HL-60 (cell line): ENCODE data around the gene MSI2.

ENCODE experiments used
- CTCF ChIP-seq: IDR thresholded peaks from one replicate; pipeline ENCODE4 v1.5.1; 2011; ENCODE audit warnings: low read length, control low read depth, inconsistent platforms; ENCODE audit not compliant: insufficient read depth
- GABPA ChIP-seq: IDR thresholded peaks from 2 replicates; pipeline ENCODE4 v1.6.1; 2012; ENCODE audit warnings: low read depth
- POLR2AphosphoS5 ChIP-seq: IDR thresholded peaks from 2 replicates; pipeline ENCODE4 v1.6.1; 2012; ENCODE audit warnings: low read depth
- TF ChIP-seq, protein P1 (sequence below): IDR thresholded peaks from 2 replicates; pipeline ENCODE4 v1.6.1; 2012; ENCODE audit warnings: low read depth; ENCODE audit not compliant: insufficient replicate concordance

- TF ChIP-seq CTCF (no peak), POLR2AphosphoS5 (no peak), GABPA (no peak)
- TF ChIP-seq, protein P1, sequence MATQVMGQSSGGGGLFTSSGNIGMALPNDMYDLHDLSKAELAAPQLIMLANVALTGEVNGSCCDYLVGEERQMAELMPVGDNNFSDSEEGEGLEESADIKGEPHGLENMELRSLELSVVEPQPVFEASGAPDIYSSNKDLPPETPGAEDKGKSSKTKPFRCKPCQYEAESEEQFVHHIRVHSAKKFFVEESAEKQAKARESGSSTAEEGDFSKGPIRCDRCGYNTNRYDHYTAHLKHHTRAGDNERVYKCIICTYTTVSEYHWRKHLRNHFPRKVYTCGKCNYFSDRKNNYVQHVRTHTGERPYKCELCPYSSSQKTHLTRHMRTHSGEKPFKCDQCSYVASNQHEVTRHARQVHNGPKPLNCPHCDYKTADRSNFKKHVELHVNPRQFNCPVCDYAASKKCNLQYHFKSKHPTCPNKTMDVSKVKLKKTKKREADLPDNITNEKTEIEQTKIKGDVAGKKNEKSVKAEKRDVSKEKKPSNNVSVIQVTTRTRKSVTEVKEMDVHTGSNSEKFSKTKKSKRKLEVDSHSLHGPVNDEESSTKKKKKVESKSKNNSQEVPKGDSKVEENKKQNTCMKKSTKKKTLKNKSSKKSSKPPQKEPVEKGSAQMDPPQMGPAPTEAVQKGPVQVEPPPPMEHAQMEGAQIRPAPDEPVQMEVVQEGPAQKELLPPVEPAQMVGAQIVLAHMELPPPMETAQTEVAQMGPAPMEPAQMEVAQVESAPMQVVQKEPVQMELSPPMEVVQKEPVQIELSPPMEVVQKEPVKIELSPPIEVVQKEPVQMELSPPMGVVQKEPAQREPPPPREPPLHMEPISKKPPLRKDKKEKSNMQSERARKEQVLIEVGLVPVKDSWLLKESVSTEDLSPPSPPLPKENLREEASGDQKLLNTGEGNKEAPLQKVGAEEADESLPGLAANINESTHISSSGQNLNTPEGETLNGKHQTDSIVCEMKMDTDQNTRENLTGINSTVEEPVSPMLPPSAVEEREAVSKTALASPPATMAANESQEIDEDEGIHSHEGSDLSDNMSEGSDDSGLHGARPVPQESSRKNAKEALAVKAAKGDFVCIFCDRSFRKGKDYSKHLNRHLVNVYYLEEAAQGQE: no peak
Observed at GRCh38 chr17:57662041-57662440, 405.7 kb downstream of the MSI2 start.
